Osteoblast (primary cell): ENCODE data around the gene CHSY1. TPM values are rescaled to one million over a fixed set of nuclear protein-coding genes. Genes with fewer than 3 reads are reported as not detected.
A peak's percentile ranks its signal among the peaks of the same experiment; 100 is the strongest.

Experiments used
- DNase-seq: peaks from one replicate; pipeline ENCODE4 v3.0.0; 2011; ENCODE audit warnings: low spot score, mixed read lengths; ENCODE audit not compliant: insufficient read length; ENCODE audit errors: missing footprints
- H2AFZ ChIP-seq: 2 replicates; pipeline ENCODE4 v1.6.0; 2011; ENCODE audit warnings: mild to moderate bottlenecking, low read length
- H3K27ac ChIP-seq: 2 replicates; pipeline ENCODE4 v1.5.1; 2011; ENCODE audit warnings: mild to moderate bottlenecking, low read depth, low read length, moderate library complexity
- H3K27me3 ChIP-seq: 2 replicates; pipeline ENCODE4 v1.6.0; 2012; ENCODE audit warnings: mild to moderate bottlenecking, control low read depth, inconsistent platforms, low read length, moderate library complexity; ENCODE audit not compliant: insufficient read depth
- H3K36me3 ChIP-seq: 2 replicates; pipeline ENCODE4 v1.5.1; 2011; ENCODE audit warnings: mild to moderate bottlenecking, low read length, control low read depth, moderate library complexity; ENCODE audit not compliant: insufficient read depth
- H3K4me1 ChIP-seq: 2 replicates; pipeline ENCODE4 v1.5.1; 2011; ENCODE audit warnings: mild to moderate bottlenecking, low read length, control low read depth, moderate library complexity; ENCODE audit not compliant: insufficient read depth
- H3K4me2 ChIP-seq: 2 replicates; pipeline ENCODE4 v1.6.0; 2011; ENCODE audit warnings: mild to moderate bottlenecking, low read length; ENCODE audit not compliant: insufficient read depth
- H3K4me3 ChIP-seq: fragments of 200-600 bp; sonication (generic); 3 replicates; pipeline ENCODE4 v1.5.1; 2012; ENCODE audit warnings: mild to moderate bottlenecking, low read length, inconsistent platforms; ENCODE audit not compliant: insufficient read depth
- H3K79me2 ChIP-seq: 2 replicates; pipeline ENCODE4 v1.6.0; 2012; ENCODE audit warnings: mild to moderate bottlenecking, low read length, control low read depth, inconsistent platforms; ENCODE audit not compliant: insufficient read depth
- H3K9me3 ChIP-seq: 2 replicates; pipeline ENCODE4 v1.5.1; 2011; ENCODE audit warnings: low read depth, low read length, control low read depth
- H4K20me1 ChIP-seq: 2 replicates; pipeline ENCODE4 v1.6.0; 2012; ENCODE audit warnings: mild to moderate bottlenecking, low read length, control low read depth; ENCODE audit not compliant: insufficient read depth
- CTCF ChIP-seq: IDR thresholded peaks from 2 replicates; pipeline ENCODE4 v1.5.1; 2011; ENCODE audit warnings: mild to moderate bottlenecking, low read depth, low read length, moderate library complexity; ENCODE audit errors: extremely low read depth
- total RNA-seq: library from RNA; depleted of rRNA; stranded (reverse); fragments of >200 nt; gene quantifications from 2 replicates; pipeline ENCODE4 v1.2.3, GENCODE V29; 2012

Gene CHSY1
- total RNA-seq, 1 donor = 39.1 TPM

DNA sequence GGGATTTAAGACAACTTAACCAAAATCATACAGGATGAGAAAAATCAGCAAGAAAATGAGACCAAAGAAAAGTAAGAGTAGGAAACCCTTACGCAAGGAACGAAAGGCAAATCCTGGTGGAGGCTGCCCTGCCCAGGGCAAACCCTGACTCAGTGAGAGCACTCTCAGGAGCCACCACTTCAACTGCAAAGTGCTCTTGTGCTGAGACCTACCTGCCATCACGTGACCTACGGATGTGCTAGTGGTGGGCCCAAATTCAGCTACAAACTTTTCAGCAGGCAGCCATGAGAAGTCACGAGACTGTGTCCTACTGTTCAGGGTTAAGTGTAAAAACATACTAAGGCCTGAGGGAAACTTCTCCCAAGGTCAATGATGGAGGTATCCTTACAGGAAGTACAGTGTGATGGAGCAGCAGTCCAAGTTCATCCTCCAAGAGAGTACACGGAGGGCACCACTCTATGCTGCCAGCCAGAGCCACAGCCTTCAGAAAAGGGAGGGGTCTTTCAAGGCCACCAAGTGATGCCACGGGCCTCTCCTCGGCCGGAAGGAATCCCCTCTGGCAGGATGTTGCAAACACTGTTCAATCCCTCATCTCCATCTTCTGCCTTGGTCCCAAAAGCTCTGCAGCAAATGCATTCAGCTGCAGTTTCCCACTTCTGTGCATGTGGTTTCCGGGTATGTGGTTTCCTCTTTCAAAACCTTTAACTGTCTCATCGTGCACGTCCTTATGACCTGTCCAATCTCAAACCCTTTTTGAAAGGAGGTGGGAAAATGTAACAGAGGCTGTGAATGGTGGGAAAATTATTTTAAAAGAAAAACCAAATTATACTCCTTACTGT is 9.5 kb downstream of the CHSY1 start:
- peak; percentile 87 for DNase-seq
- Histone ChIP-seq H3K27ac (peak overlapping the region; percentile 44), H3K36me3 (peaks cover 10% of the 10 kb centered on the region), H3K4me1 (peaks cover 41% of the 10 kb centered on the region), H3K9me3 (no peaks in the 10 kb centered on the region), H3K4me3 (no peak overlapping the region), H2AFZ (no peak overlapping the region), H3K79me2 (peaks cover 100% of the 10 kb centered on the region), H3K27me3 (no peaks in the 10 kb centered on the region), H3K4me2 (peak overlapping the region; percentile 13), H4K20me1 (peaks cover 64% of the 10 kb centered on the region)
- TF ChIP-seq CTCF = no peak

- no peak for DNase-seq
- Histone ChIP-seq H3K4me1 (peaks cover 35% of the 10 kb centered on the region), H3K36me3 (peaks cover 14% of the 10 kb centered on the region), H3K79me2 (peaks cover 95% of the 10 kb centered on the region), H3K27ac (peak overlapping the region; percentile 32), H3K4me3 (no peak overlapping the region), H3K4me2 (peak overlapping the region; percentile 2), H3K9me3 (no peaks in the 10 kb centered on the region), H3K27me3 (no peaks in the 10 kb centered on the region), H2AFZ (no peak overlapping the region), H4K20me1 (peaks cover 60% of the 10 kb centered on the region)
- no peak for TF ChIP-seq CTCF
Observed at GRCh38 chr15:101240358-101240757, 11.5 kb downstream of the CHSY1 start.

DNA sequence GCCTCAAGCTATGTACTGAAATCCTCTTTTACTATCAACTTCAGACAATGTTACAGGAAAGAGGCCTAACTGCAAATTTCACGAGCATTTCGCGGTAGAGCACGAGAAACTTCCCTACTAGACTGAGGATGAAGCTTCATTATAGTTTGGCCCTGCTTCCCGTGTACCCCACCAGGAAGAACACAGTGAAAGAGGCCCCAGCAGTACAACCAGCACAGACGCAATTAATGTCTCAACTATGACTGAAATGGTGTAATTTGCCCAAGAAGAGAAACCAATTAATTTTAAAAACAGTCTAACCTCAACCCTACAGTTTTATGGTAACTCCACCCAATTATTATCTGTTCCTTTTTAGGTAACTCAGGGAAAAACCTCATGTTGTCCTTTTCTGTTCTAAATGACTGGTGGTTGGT is 12.1 kb downstream of the CHSY1 start:
- TF ChIP-seq CTCF = no peak
- H3K36me3 ChIP-seq = peaks cover 20% of the 10 kb centered on the region

GRCh38 chr15:101237251-101237650 is 14.6 kb downstream of the CHSY1 start:
- no peak overlapping the region for H3K4me2 ChIP-seq
- peaks cover 95% of the 10 kb centered on the region for H3K79me2 ChIP-seq
- H3K4me1 ChIP-seq = peaks cover 15% of the 10 kb centered on the region
- no peak for TF ChIP-seq CTCF
- peaks cover 53% of the 10 kb centered on the region for H4K20me1 ChIP-seq
- no peaks in the 10 kb centered on the region for H3K27me3 ChIP-seq
- H2AFZ ChIP-seq = no peak overlapping the region
- no peak overlapping the region for H3K4me3 ChIP-seq
- H3K9me3 ChIP-seq = no peaks in the 10 kb centered on the region
- DNase-seq = no peak
- no peak overlapping the region for H3K27ac ChIP-seq
- H3K36me3 ChIP-seq = peaks cover 32% of the 10 kb centered on the region

More for the DNA sequence above, 12.1 kb downstream of the CHSY1 start:
- no peak for DNase-seq
- peaks cover 59% of the 10 kb centered on the region for H4K20me1 ChIP-seq
- H2AFZ ChIP-seq = no peak overlapping the region
- H3K4me3 ChIP-seq = no peak overlapping the region
- peak overlapping the region; percentile 2 for H3K4me2 ChIP-seq
- no peaks in the 10 kb centered on the region for H3K27me3 ChIP-seq
- no peaks in the 10 kb centered on the region for H3K9me3 ChIP-seq
- peaks cover 95% of the 10 kb centered on the region for H3K79me2 ChIP-seq
- H3K4me1 ChIP-seq = peaks cover 33% of the 10 kb centered on the region
- H3K27ac ChIP-seq = peak overlapping the region; percentile 32
